HEK293 (cell line): Measurements from ENCODE around the gene ZCCHC7.

ENCODE experiments used
- CTCF ChIA-PET: fragments of 350-600 bp; formaldehyde crosslinking; extraction: SDS; loops from one replicate; lab custom pipeline; 2021; ENCODE audit warnings: antibody characterized with exemption; lab: Yijun Ruan, JAX
- POLR2A ChIA-PET: fragments of 300-600 bp; formaldehyde crosslinking; extraction: SDS; loops from one replicate; lab custom pipeline; 2020; ENCODE audit warnings: antibody characterized with exemption, inconsistent platforms; lab: Yijun Ruan, JAX
- H3K27ac ChIP-seq: fragments of 200-500 bp; sonication (Bioruptor generic); 2 replicates; pipeline ENCODE4 v1.5.1; 2014; ENCODE audit warnings: low read depth, low read length, control low read depth, inconsistent platforms; ENCODE audit errors: extremely low read depth
- H3K36me3 ChIP-seq, 2 experiments: fragments of 200-500 bp in 1 of 2; sonication (Bioruptor generic) in 1 of 2; 1 replicate in 1 of 2; 2 replicates in 1 of 2; pipeline ENCODE4 v1.5.1; 2014 to 2017; ENCODE audit warnings: inconsistent platforms in 2 of 2, low read length in 2 of 2; ENCODE audit not compliant: control insufficient read depth in 2 of 2, insufficient read depth in 1 of 2
- H3K4me1 ChIP-seq: fragments of 200-500 bp; sonication (Bioruptor generic); 2 replicates; pipeline ENCODE4 v1.5.1; 2014; ENCODE audit warnings: mild to moderate bottlenecking, low read length, inconsistent platforms; ENCODE audit not compliant: control insufficient read depth, insufficient read depth
- H3K4me3 ChIP-seq: 2 replicates; pipeline ENCODE4 v1.5.1; 2011; ENCODE audit warnings: low read depth, mild to moderate bottlenecking, control low read depth, low read length, moderate library complexity
- H3K9me3 ChIP-seq: fragments of 200-500 bp; sonication (Bioruptor generic); 2 replicates; pipeline ENCODE4 v1.5.1; 2014; ENCODE audit warnings: low read depth, low read length, inconsistent platforms; ENCODE audit not compliant: control insufficient read depth, insufficient read depth
- GLIS2 ChIP-seq: fragments of 450-650 bp; formaldehyde crosslinking; IDR thresholded peaks from 2 replicates; pipeline ENCODE4 v1.5.1; 2016; ENCODE audit warnings: missing biosample characterization, missing genetic modification characterization
- HOXD13 ChIP-seq: sonication (generic); formaldehyde crosslinking; IDR thresholded peaks from 2 replicates; pipeline ENCODE4 v1.8.0; 2022; ENCODE audit warnings: missing genetic modification reagents, borderline replicate concordance
- KLF9 ChIP-seq: fragments of 450-650 bp; formaldehyde crosslinking; IDR thresholded peaks from 2 replicates; pipeline ENCODE4 v1.5.1; 2016; ENCODE audit warnings: missing biosample characterization, missing genetic modification characterization, low read depth
- RBAK ChIP-seq: fragments of 450-650 bp; formaldehyde crosslinking; IDR thresholded peaks from 2 replicates; pipeline ENCODE4 v1.5.1; 2016; ENCODE audit warnings: missing biosample characterization, missing genetic modification characterization
- TCF7L2 ChIP-seq: IDR thresholded peaks from 2 replicates; pipeline ENCODE4 v1.6.1; 2011; ENCODE audit warnings: low read depth, mild to moderate bottlenecking, inconsistent platforms, low read length, moderate library complexity, borderline replicate concordance
- ZBTB17 ChIP-seq: fragments of 450-650 bp; formaldehyde crosslinking; IDR thresholded peaks from 2 replicates; pipeline ENCODE4 v1.5.1; 2016; ENCODE audit warnings: missing biosample characterization, missing genetic modification characterization
- ZBTB48 ChIP-seq: fragments of 450-650 bp; formaldehyde crosslinking; IDR thresholded peaks from 2 replicates; pipeline ENCODE4 v1.5.1; 2016; ENCODE audit warnings: missing biosample characterization, missing genetic modification characterization
- ZNF148 ChIP-seq: fragments of 450-650 bp; formaldehyde crosslinking; IDR thresholded peaks from 2 replicates; pipeline ENCODE4 v1.5.0; 2017; ENCODE audit warnings: missing biosample characterization, missing genetic modification characterization, borderline replicate concordance
- ZNF2 ChIP-seq: fragments of 450-650 bp; formaldehyde crosslinking; IDR thresholded peaks from 2 replicates; pipeline ENCODE4 v1.5.1; 2016; ENCODE audit warnings: missing biosample characterization, missing genetic modification characterization
- ZNF530 ChIP-seq: fragments of 450-650 bp; formaldehyde crosslinking; IDR thresholded peaks from 2 replicates; pipeline ENCODE4 v1.5.1; 2016; ENCODE audit warnings: low read depth, missing biosample characterization, missing genetic modification characterization
- ZNF660 ChIP-seq: fragments of 450-650 bp; IDR thresholded peaks from 2 replicates; pipeline ENCODE4 v1.5.1; 2018; ENCODE audit warnings: missing biosample characterization, mild to moderate bottlenecking, missing genetic modification characterization
- ZNF776 ChIP-seq: fragments of 450-650 bp; formaldehyde crosslinking; IDR thresholded peaks from 2 replicates; pipeline ENCODE4 v1.5.0; 2017; ENCODE audit warnings: missing biosample characterization, missing genetic modification characterization, borderline replicate concordance
- ZNF837 ChIP-seq: fragments of 450-650 bp; formaldehyde crosslinking; IDR thresholded peaks from 2 replicates; pipeline ENCODE4 v1.5.1; 2016; ENCODE audit warnings: missing biosample characterization, missing genetic modification characterization
- TF ChIP-seq, protein P1 (sequence below): fragments of 450-650 bp; formaldehyde crosslinking; IDR thresholded peaks from 2 replicates; pipeline ENCODE4 v1.5.1; 2016; ENCODE audit warnings: missing biosample characterization, missing genetic modification characterization, borderline replicate concordance
- TF ChIP-seq, protein P2 (sequence below): fragments of 450-650 bp; formaldehyde crosslinking; IDR thresholded peaks from 2 replicates; pipeline ENCODE4 v1.5.1; 2017; ENCODE audit warnings: missing biosample characterization, missing genetic modification characterization
- TF ChIP-seq, protein P3 (sequence below): fragments of 450-650 bp; formaldehyde crosslinking; IDR thresholded peaks from 2 replicates; pipeline ENCODE4 v1.5.1; 2017; ENCODE audit warnings: missing biosample characterization, missing genetic modification characterization

Gene ZCCHC7

GRCh38 chr9:37192803-37193202 is 72.4 kb downstream of the ZCCHC7 start:
- H3K4me1 ChIP-seq = peaks cover 3% of the 10 kb centered on the region; the same call in 1 of the 2 replicates
- H3K9me3 ChIP-seq = no peaks in the 10 kb centered on the region
- no peak overlapping the region for H3K27ac ChIP-seq
- H3K36me3 ChIP-seq = no peaks in the 10 kb centered on the region
- CTCF ChIA-PET = interaction anchor here (0.6 kb wide), 2 partner anchors 41 to 1025 kb away, joined by 3 to 6 read pairs; no protein-coding TSS in a partner anchor
- TF ChIP-seq, protein P1, sequence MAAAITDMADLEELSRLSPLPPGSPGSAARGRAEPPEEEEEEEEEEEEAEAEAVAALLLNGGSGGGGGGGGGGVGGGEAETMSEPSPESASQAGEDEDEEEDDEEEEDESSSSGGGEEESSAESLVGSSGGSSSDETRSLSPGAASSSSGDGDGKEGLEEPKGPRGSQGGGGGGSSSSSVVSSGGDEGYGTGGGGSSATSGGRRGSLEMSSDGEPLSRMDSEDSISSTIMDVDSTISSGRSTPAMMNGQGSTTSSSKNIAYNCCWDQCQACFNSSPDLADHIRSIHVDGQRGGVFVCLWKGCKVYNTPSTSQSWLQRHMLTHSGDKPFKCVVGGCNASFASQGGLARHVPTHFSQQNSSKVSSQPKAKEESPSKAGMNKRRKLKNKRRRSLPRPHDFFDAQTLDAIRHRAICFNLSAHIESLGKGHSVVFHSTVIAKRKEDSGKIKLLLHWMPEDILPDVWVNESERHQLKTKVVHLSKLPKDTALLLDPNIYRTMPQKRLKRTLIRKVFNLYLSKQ (tag by site-specific recombination) = no peak
- no peak for TF ChIP-seq ZNF530 (tag by site-specific recombination)
- no peak for TF ChIP-seq GLIS2 (tag by site-specific recombination)
- no peak for TF ChIP-seq ZBTB48 (tag by site-specific recombination)
- TF ChIP-seq, all 188 proteins: peak for 0
- POLR2A ChIA-PET = no interaction called here
- no peak overlapping the region for H3K4me3 ChIP-seq

DNA sequence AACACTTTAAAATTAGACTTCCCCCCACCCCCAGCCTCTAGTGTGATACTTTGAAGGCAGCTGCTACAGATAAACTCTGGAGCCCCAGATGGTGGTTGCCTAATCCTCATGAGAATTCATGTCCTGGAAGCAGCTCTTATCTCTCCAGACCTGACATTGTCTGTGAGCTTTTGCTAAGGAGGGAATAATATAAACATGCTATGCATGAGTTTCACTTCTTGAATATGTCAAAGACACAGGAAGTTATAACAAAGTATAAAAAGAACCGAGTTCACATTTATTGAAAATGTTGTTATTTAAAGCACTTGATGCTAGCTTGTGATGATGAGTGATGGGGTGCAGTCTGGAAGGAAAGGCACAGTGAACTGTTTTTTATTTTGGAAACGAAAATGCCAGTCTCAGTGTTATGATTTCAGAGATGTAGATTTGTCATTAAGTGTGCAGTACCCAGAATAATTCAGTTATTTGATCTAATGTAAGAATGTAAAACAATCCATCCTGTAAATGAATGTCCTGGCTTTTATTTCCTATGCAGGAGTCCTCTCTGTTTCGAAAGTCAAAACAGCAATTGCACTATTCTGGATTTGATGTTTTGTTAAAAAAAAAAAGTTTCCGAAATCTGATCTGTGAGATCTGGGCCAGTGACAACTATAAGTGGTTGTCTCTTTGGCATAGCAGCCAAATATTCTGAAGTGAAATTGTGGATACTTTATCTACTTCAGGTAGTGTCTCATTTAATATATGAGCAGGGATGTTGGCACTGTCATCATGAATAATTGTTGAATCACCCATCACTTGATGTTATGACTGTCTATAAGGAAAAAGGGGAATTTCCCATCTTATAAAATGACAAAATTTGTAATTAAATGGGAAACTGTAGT is 77.0 kb downstream of the ZCCHC7 start:
- Histone ChIP-seq H3K27ac (no peak overlapping the region), H3K4me3 (no peak overlapping the region), H3K9me3 (no peaks in the 10 kb centered on the region), H3K36me3 (no peaks in the 10 kb centered on the region)
- CTCF ChIA-PET = no interaction called here
- TF ChIP-seq TCF7L2 (peak; percentile 35; the same call in 1 of the 2 replicates), KLF9 (tag by site-specific recombination) (no peak), ZBTB17 (tag by site-specific recombination) (peak; percentile 40; the same call in 1 of the 2 replicates), HOXD13 (CRISPR knock-in tag) (no peak), ZNF837 (tag by site-specific recombination) (no peak), ZNF660 (tag by site-specific recombination) (no peak)
- TF ChIP-seq, protein P2, sequence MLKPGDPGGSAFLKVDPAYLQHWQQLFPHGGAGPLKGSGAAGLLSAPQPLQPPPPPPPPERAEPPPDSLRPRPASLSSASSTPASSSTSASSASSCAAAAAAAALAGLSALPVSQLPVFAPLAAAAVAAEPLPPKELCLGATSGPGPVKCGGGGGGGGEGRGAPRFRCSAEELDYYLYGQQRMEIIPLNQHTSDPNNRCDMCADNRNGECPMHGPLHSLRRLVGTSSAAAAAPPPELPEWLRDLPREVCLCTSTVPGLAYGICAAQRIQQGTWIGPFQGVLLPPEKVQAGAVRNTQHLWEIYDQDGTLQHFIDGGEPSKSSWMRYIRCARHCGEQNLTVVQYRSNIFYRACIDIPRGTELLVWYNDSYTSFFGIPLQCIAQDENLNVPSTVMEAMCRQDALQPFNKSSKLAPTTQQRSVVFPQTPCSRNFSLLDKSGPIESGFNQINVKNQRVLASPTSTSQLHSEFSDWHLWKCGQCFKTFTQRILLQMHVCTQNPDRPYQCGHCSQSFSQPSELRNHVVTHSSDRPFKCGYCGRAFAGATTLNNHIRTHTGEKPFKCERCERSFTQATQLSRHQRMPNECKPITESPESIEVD = 0 out of 2 replicates have a peak, but pooled peaks have one; percentile 37
- TF ChIP-seq, all 188 proteins: peak for 3
- peaks cover 10% of the 10 kb centered on the region; the same call in 1 of the 2 replicates for H3K4me1 ChIP-seq
- POLR2A ChIA-PET = interaction anchor here (1.7 kb wide), 1 partner anchor 77 kb away, joined by 6 read pairs; the partner anchor contains the start of gene ZCCHC7

DNA sequence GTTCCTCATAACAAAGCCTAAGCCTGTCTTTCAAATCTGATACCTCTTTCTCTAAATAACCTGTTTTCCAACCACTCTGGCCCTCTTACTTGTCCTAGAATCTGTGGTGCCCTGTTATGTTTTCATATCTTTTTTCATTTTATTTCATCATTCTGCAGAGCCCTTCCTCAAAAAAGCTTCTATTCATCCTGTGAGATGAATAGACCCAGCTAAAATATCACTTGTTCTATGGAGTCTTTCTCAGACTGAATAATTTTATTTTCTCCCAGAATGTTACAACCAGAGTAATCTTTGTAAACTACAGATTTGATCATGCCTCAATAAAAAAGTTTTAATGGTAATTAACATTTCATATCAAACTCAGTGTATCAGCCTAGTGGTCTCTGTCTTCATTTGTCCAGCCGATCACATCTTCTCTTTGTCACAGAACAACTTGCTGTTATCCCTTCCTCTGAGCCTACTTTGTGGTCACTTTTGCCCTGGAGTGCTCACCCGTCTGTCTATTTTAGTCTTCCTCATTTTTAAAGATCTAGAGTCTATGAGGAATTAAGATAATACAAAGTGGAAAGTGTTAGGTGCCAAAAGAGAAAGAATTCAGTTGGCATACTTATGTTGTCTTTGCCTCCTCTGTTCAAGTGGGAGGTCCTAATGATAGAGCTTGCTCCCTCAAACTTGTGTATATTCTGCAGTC is 77.8 kb downstream of the ZCCHC7 start:
- peaks cover 10% of the 10 kb centered on the region; the same call in 1 of the 2 replicates for H3K4me1 ChIP-seq
- H3K4me3 ChIP-seq = no peak overlapping the region
- ChIA-PET CTCF (interaction anchor here (0.7 kb wide), 1 partner anchor 1018 kb away, joined by 3 read pairs; no protein-coding TSS in a partner anchor), POLR2A (no interaction called here)
- no peak overlapping the region for H3K27ac ChIP-seq
- no peaks in the 10 kb centered on the region for H3K9me3 ChIP-seq
- no peaks in the 10 kb centered on the region for H3K36me3 ChIP-seq
- TF ChIP-seq GLIS2 (tag by site-specific recombination) (no peak), ZNF2 (tag by site-specific recombination) (no peak), ZNF148 (tag by site-specific recombination) (no peak), RBAK (no peak), ZNF776 (tag by site-specific recombination) (no peak), ZNF660 (tag by site-specific recombination) (no peak)
- TF ChIP-seq, protein P3, sequence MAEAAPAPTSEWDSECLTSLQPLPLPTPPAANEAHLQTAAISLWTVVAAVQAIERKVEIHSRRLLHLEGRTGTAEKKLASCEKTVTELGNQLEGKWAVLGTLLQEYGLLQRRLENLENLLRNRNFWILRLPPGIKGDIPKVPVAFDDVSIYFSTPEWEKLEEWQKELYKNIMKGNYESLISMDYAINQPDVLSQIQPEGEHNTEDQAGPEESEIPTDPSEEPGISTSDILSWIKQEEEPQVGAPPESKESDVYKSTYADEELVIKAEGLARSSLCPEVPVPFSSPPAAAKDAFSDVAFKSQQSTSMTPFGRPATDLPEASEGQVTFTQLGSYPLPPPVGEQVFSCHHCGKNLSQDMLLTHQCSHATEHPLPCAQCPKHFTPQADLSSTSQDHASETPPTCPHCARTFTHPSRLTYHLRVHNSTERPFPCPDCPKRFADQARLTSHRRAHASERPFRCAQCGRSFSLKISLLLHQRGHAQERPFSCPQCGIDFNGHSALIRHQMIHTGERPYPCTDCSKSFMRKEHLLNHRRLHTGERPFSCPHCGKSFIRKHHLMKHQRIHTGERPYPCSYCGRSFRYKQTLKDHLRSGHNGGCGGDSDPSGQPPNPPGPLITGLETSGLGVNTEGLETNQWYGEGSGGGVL (tag by site-specific recombination) = no peak
